ENCODE results near the gene CD37.

Gene CD37

DNA sequence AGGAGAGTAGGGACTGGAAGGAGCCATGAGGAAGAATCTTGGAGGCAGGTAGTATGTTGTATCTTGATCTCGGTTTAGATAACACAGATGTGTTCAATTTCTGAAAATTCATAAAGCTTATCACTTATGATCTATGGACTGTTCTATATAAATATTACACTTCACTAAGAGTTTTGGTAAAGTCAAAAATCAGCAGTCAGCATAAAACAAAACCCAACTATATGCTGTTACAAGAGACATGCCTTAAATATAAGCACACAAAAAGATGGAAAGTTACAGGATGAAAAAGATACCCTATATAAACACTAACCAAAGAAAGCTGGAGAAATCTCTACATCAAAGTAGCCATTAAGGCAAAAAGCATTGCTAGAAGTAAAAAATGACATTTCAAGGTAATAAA lies 48.4 kb downstream of the CD37 start:
- no peak for DNase-seq

DNA sequence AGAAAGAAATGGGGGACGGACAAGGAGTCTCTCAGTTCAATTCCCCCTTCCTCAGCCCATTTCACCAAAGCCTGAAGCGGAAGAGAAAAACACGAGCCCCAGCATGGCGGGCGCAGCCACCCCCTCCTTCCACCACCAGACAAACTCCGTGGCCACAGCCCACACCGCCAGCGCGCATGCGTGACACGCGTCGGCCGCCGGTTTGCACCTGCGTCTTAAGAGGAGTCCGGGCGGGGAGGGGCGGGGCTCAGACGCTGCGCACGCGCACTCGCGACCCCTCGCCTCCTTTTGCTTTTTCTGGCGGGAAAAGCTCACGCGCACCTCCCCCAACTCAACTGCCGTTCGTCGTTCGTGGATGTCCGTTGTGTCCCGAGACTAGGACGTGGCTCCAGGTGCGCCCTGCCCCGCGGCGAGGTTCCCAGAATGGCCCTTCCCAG lies 52.7 kb downstream of the CD37 start, which contains the start of gene KASH5:
Gene KASH5, plus strand, starts transcription at position 314 of the 437 bp plus-strand sequence. CDS start 2,635 bp downstream, outside the sequence.
- peak; percentile 78 for DNase-seq

- no peak for DNase-seq
Measured at GRCh38 chr19:49389406-49389805, 54.2 kb downstream of the CD37 start.

Data from activated CD8-positive, alpha-beta memory T cell treated with anti-CD3 and anti-CD28 coated beads, Interleukin-2, amount 50 U/mL, for 4 hours (primary cell).